K562 (cell line): ENCODE results near the gene CS. TPM values are rescaled to one million over a fixed set of nuclear protein-coding genes. Genes with fewer than 3 reads are reported as not detected.

ENCODE experiments used
- BRF2 ChIP-seq: IDR thresholded peaks from 3 replicates; pipeline ENCODE4 v1.6.1; 2011; ENCODE audit warnings: borderline replicate concordance, mild to moderate bottlenecking; ENCODE audit not compliant: insufficient read length, insufficient read depth
- C11orf30 ChIP-seq: fragments of 450-650 bp; IDR thresholded peaks from 2 replicates; pipeline ENCODE4 v1.6.1; 2016; ENCODE audit warnings: low read depth, mild to moderate bottlenecking
- CC2D1A ChIP-seq: fragments of 450-650 bp; IDR thresholded peaks from 2 replicates; pipeline ENCODE4 v1.6.1; 2017; ENCODE audit warnings: mild to moderate bottlenecking
- DPF2 ChIP-seq: fragments of 450-650 bp; IDR thresholded peaks from 2 replicates; pipeline ENCODE4 v1.6.1; 2016
- HBP1 ChIP-seq: fragments of 450-650 bp; formaldehyde crosslinking; IDR thresholded peaks from 2 replicates; pipeline ENCODE4 v1.4.0; 2022; ENCODE audit warnings: missing genetic modification characterization
- HIVEP1 ChIP-seq: fragments of 250-450 bp; sonication (Bioruptor Pico); IDR thresholded peaks from 2 replicates; pipeline ENCODE4 v1.4.0; 2020; ENCODE audit warnings: mild to moderate bottlenecking
- HSF4 ChIP-seq: fragments of 250-450 bp; sonication (Bioruptor Pico); IDR thresholded peaks from 2 replicates; pipeline ENCODE4 v2.1.2; 2022; ENCODE audit warnings: mild to moderate bottlenecking, moderate library complexity, borderline replicate concordance
- KDM4B ChIP-seq, 2 experiments: fragments of 450-650 bp in 1 of 2; sonication (generic) in 1 of 2; IDR thresholded peaks; 2 replicates each; pipeline ENCODE4 v1.6.1; 2016 to 2017; ENCODE audit warnings: borderline replicate concordance in 2 of 2, antibody characterized with exemption in 1 of 2, low read depth in 1 of 2, mild to moderate bottlenecking in 1 of 2
- MECOM ChIP-seq: fragments of 250-450 bp; sonication (Bioruptor Pico); IDR thresholded peaks from 2 replicates; pipeline ENCODE4 v1.8.0; 2022; ENCODE audit warnings: inconsistent platforms
- NFE2L1 ChIP-seq: fragments of 450-650 bp; IDR thresholded peaks from 2 replicates; pipeline ENCODE4 v1.6.1; 2016; ENCODE audit warnings: missing genetic modification characterization, low read depth, mild to moderate bottlenecking, missing compliant biosample characterization, moderate library complexity, borderline replicate concordance
- NFIC ChIP-seq: fragments of 450-650 bp; IDR thresholded peaks from 2 replicates; pipeline ENCODE4 v1.6.1; 2017; ENCODE audit warnings: mild to moderate bottlenecking, inconsistent platforms
- NFRKB ChIP-seq: fragments of 450-650 bp; IDR thresholded peaks from 2 replicates; pipeline ENCODE4 v1.6.1; 2016; ENCODE audit warnings: low read depth
- NR4A1 ChIP-seq, 2 experiments: fragments of 250-450 bp in 1 of 2; fragments of 450-650 bp in 1 of 2; sonication (Bioruptor Pico) in 1 of 2; IDR thresholded peaks; 2 replicates each; pipeline versions ENCODE4 v1.4.0 to v1.6.1; 2016 to 2020; ENCODE audit warnings: mild to moderate bottlenecking in 2 of 2, missing compliant biosample characterization in 1 of 2, missing genetic modification characterization in 1 of 2, moderate library complexity in 1 of 2
- PPARD ChIP-seq: fragments of 250-450 bp; sonication (Bioruptor Pico); IDR thresholded peaks from 2 replicates; pipeline ENCODE4 v1.8.0; 2022; ENCODE audit warnings: inconsistent platforms, mild to moderate bottlenecking, moderate library complexity
- RAD21 ChIP-seq, 2 experiments: fragments of 250-450 bp in 1 of 2; fragments of 450-650 bp in 1 of 2; sonication (Bioruptor Pico) in 1 of 2; formaldehyde crosslinking in 1 of 2; IDR thresholded peaks in 1 of 2; conservative IDR thresholded peaks in 1 of 2; 2 replicates each; pipeline versions ENCODE4 v1.4.0 to v1.8.0; 2020 to 2022; ENCODE audit warnings: mild to moderate bottlenecking in 2 of 2, moderate library complexity in 1 of 2
- RBFOX2 ChIP-seq: fragments of 200-400 bp; formaldehyde crosslinking; IDR thresholded peaks from 2 replicates; pipeline ENCODE4 v1.6.1; 2017; ENCODE audit warnings: low read depth, mild to moderate bottlenecking, low read length, moderate library complexity
- SNRNP70 ChIP-seq: fragments of 200-400 bp; formaldehyde crosslinking; optimal IDR thresholded peaks from 2 replicates; pipeline ENCODE3; 2017; ENCODE audit warnings: low read depth, low read length
- SP1 ChIP-seq: sonication (generic); formaldehyde crosslinking; IDR thresholded peaks from 2 replicates; pipeline ENCODE4 v1.8.1; 2022; ENCODE audit warnings: mild to moderate bottlenecking, missing genetic modification reagents
- SP2 ChIP-seq: IDR thresholded peaks from 2 replicates; pipeline ENCODE4 v1.6.1; 2011; ENCODE audit warnings: mild to moderate bottlenecking, low read depth, low read length, moderate library complexity; ENCODE audit not compliant: poor library complexity, severe bottlenecking; ENCODE audit errors: extremely low read depth
- TEAD4 ChIP-seq, 2 experiments: sonication (generic) in 1 of 2; formaldehyde crosslinking in 1 of 2; IDR thresholded peaks; 2 replicates each; pipeline versions ENCODE4 v1.6.1 to v1.8.0; 2012 to 2022; ENCODE audit warnings: borderline replicate concordance in 1 of 2, inconsistent platforms in 1 of 2, low read length in 1 of 2, mild to moderate bottlenecking in 1 of 2, missing genetic modification reagents in 1 of 2
- TOE1 ChIP-seq, 2 experiments: fragments of 450-650 bp in 1 of 2; sonication (generic) in 1 of 2; formaldehyde crosslinking in 1 of 2; IDR thresholded peaks; 2 replicates each; pipeline versions ENCODE4 v1.7.1 to v1.8.0; 2016 to 2022; ENCODE audit warnings: borderline replicate concordance in 2 of 2, mild to moderate bottlenecking in 2 of 2, antibody characterized with exemption in 1 of 2, inconsistent platforms in 1 of 2, low read depth in 1 of 2, missing genetic modification reagents in 1 of 2, moderate library complexity in 1 of 2
- ZKSCAN1 ChIP-seq: fragments of 150-350 bp; IDR thresholded peaks from 2 replicates; pipeline ENCODE4 v1.6.1; 2016; ENCODE audit warnings: low read depth, low read length
- ZNF253 ChIP-seq: fragments of 250-450 bp; sonication (Bioruptor Pico); conservative IDR thresholded peaks from 2 replicates; pipeline ENCODE4 v1.6.1; 2021; ENCODE audit warnings: mild to moderate bottlenecking
- ZNF274 ChIP-seq: IDR thresholded peaks from 2 replicates; pipeline ENCODE4 v1.6.1; 2011; ENCODE audit warnings: low read depth, mild to moderate bottlenecking, low read length, moderate library complexity, borderline replicate concordance
- ZNF41 ChIP-seq: fragments of 250-450 bp; sonication (Bioruptor Pico); conservative IDR thresholded peaks from 2 replicates; pipeline ENCODE4 v1.4.0; 2020; ENCODE audit warnings: mild to moderate bottlenecking
- ZNF444 ChIP-seq: fragments of 250-450 bp; sonication (Bioruptor Pico); IDR thresholded peaks from 2 replicates; pipeline ENCODE4 v1.4.0; 2020; ENCODE audit warnings: mild to moderate bottlenecking, moderate library complexity
- polyA plus RNA-seq, 8 experiments: library from polyadenylated mRNA; depleted of rRNA in 4 of 8; stranded (reverse) in 5 of 8; unstranded in 3 of 8; fragments of >200 nt; fragmentation: Nextera tagmentation in 2 of 8; fragmentation: Illumina TruSeq in 1 of 8; extraction: Ambion mirVana in 2 of 8; extraction: Trizol in 1 of 8; gene quantifications; 2 replicates each; pipeline versions ENCODE4 v1.2.1 to v1.2.3, GENCODE V29; 2011 to 2014; ENCODE audit warnings: inconsistent platforms in 1 of 8, missing spikeins in 1 of 8
- total RNA-seq, 7 experiments: library from RNA; depleted of rRNA in 6 of 7; stranded (reverse); fragments of >200 nt in 6 of 7; fragmentation: Illumina TruSeq in 2 of 7; extraction: Trizol in 2 of 7; gene quantifications; 2 replicates each; pipeline versions ENCODE4 v1.2.1 to v1.2.3, GENCODE V29; 2011 to 2021; ENCODE audit warnings: low replicate concordance in 1 of 7

The CS gene
- total and polyA plus RNA-seq, 9 of the 15 experiments (the other 6 are each of a cell fraction or from before 2014, with no cell fraction given) = 99.9 to 390 (median 149) TPM

- TF ChIP-seq NFE2L1 (tag) = no peak
- no peak for TF ChIP-seq BRF2
- TF ChIP-seq NFRKB = no peak
- no peak for TF ChIP-seq CC2D1A
- TF ChIP-seq ZNF444 = no peak
- 0 out of 2 replicates have a peak, but pooled peaks have one; percentile 12 for TF ChIP-seq C11orf30
- peak; percentile 35; the same call in 1 of the 2 replicates for TF ChIP-seq TOE1 (IDR thresholded peaks at IDR 0.05; ENCODE audit: borderline replicate concordance)
- no peak for TF ChIP-seq TOE1 (CRISPR knock-in tag; IDR thresholded peaks at IDR 0.05; ENCODE audit: borderline replicate concordance, low read depth)
- TF ChIP-seq HBP1 (CRISPR knock-in tag) = peak; percentile 12; the same call in 1 of the 2 replicates
- no peak; the same call in 1 of the 2 replicates for TF ChIP-seq ZKSCAN1
- TF ChIP-seq NR4A1 (CRISPR knock-in tag; IDR thresholded peaks at IDR 0.05) = no peak
- TF ChIP-seq NR4A1 (tag; IDR thresholded peaks at IDR 0.05) = peak; percentile 64; the same call in 1 of the 2 replicates
- TF ChIP-seq SP2 = no peak
- no peak for TF ChIP-seq TEAD4 (IDR thresholded peaks at IDR 0.05; ENCODE audit: low read length)
- TF ChIP-seq TEAD4 (CRISPR knock-in tag; IDR thresholded peaks at IDR 0.05; ENCODE audit: borderline replicate concordance) = no peak
- TF ChIP-seq ZNF253 (CRISPR knock-in tag) = no peak
- TF ChIP-seq HSF4 (CRISPR knock-in tag) = no peak
- TF ChIP-seq PPARD = no peak
- peak; percentile 49; the same call in 1 of the 2 replicates for TF ChIP-seq NFIC
- peak; percentile 67; the same call in 1 of the 2 replicates for TF ChIP-seq SP1
- no peak for TF ChIP-seq ZNF274
- no peak for TF ChIP-seq KDM4B (IDR thresholded peaks at IDR 0.05; ENCODE audit: borderline replicate concordance in 2 of 2, low read depth in 1 of 2)
- peak; percentile 95 for TF ChIP-seq RBFOX2
- TF ChIP-seq MECOM (CRISPR knock-in tag) = no peak
- peak; percentile 47 for TF ChIP-seq DPF2
- no peak for TF ChIP-seq ZNF41 (CRISPR knock-in tag)
- no peak for TF ChIP-seq SNRNP70
- no peak for TF ChIP-seq HIVEP1 (CRISPR knock-in tag)
- TF ChIP-seq RAD21 (CRISPR knock-in tag; conservative IDR thresholded peaks at IDR 0.05 in 1 of 2, IDR thresholded peaks at IDR 0.05 in 1 of 2) = peak; percentile 11 to 48; a peak in 3 of 4 replicates
Observed at GRCh38 chr12:56266693-56267442, 33.3 kb downstream of the CS start, which contains the start of gene COQ10A (continued).
